Muscle layer of colon (tissue), 2 donors: ENCODE measurements around the gene TMEM92.

Experiments
- H3K27ac ChIP-seq: one replicate; pipeline ENCODE4 v1.7.0; 2013; ENCODE audit warnings: low read depth, mild to moderate bottlenecking, low read length, moderate library complexity
- H3K27me3 ChIP-seq, 2 donors: one replicate each; pipeline ENCODE4 v1.7.0; 2013; ENCODE audit warnings: low read length in 2 of 2, mild to moderate bottlenecking in 2 of 2; ENCODE audit not compliant: insufficient read depth in 2 of 2, control insufficient read depth in 1 of 2
- H3K36me3 ChIP-seq: one replicate; pipeline ENCODE4 v1.7.0; 2013; ENCODE audit warnings: mild to moderate bottlenecking, low read length; ENCODE audit not compliant: insufficient read depth
- H3K4me1 ChIP-seq: one replicate; pipeline ENCODE4 v1.7.0; 2013; ENCODE audit warnings: mild to moderate bottlenecking, low read length; ENCODE audit not compliant: insufficient read depth
- H3K4me3 ChIP-seq, 2 donors: one replicate each; pipeline ENCODE4 v1.7.0; 2013; ENCODE audit warnings: low read length in 2 of 2, low read depth in 1 of 2, mild to moderate bottlenecking in 1 of 2, moderate library complexity in 1 of 2
- H3K9ac ChIP-seq: one replicate; pipeline ENCODE4 v1.7.0; 2013; ENCODE audit warnings: low read length
- H3K9me3 ChIP-seq: one replicate; pipeline ENCODE4 v1.7.0; 2013; ENCODE audit warnings: mild to moderate bottlenecking, low read length
- donor health status: abdominal sarcoma.
- donor health status: Adenocarcinoma of cecum.

Gene TMEM92

DNA sequence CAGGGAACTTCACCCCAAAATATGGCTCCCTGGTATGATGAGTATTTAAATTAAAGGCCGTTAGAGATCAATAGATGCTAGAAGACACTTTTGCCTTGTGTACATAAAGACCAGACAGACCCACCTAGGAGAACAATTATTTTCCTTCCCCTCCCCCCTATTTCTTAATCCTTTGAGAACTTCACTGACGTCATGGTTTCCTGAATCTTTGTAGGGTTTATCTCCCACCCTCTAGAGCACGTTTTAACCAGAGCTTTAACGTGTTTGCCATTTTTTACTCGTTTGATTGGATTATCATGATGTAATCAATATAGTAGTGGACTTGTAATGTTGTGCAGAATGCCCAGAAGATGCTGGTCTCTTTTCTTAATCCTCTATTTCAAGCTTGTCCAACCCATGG is 48.8 kb downstream of the TMEM92 start:
- no peaks in the 10 kb centered on the region for H3K4me1 ChIP-seq
- H3K27me3 ChIP-seq = no peaks in the 10 kb centered on the region
- no peaks in the 10 kb centered on the region for H3K9me3 ChIP-seq
- H3K27ac ChIP-seq = no peak overlapping the region
- no peak overlapping the region for H3K4me3 ChIP-seq
- no peaks in the 10 kb centered on the region for H3K36me3 ChIP-seq
- no peak overlapping the region for H3K9ac ChIP-seq

DNA sequence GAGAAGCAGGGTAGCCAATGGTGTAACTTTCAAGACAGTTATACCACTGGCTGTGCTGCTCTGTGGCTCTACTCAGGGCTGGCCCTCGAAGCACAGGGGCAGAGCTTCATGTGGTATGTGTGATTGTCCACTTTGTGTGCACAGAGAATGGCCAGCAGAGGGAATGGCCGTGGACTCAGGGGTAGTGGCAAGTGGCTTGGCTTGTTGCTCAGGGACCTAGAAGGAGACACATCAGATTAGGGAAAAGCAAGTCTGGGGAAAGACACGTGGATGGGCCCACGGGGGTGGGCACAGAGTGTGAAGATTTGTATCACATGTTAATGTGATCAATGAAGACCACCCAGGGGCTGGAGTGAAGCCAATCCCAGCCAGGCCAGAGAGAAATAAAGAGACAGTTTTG is 51.6 kb downstream of the TMEM92 start:
- H3K27me3 ChIP-seq = no peaks in the 10 kb centered on the region
- no peak overlapping the region for H3K27ac ChIP-seq
- H3K4me1 ChIP-seq = no peaks in the 10 kb centered on the region
- no peak overlapping the region for H3K4me3 ChIP-seq
- H3K9ac ChIP-seq = no peak overlapping the region
- H3K36me3 ChIP-seq = no peaks in the 10 kb centered on the region
- no peaks in the 10 kb centered on the region for H3K9me3 ChIP-seq

DNA sequence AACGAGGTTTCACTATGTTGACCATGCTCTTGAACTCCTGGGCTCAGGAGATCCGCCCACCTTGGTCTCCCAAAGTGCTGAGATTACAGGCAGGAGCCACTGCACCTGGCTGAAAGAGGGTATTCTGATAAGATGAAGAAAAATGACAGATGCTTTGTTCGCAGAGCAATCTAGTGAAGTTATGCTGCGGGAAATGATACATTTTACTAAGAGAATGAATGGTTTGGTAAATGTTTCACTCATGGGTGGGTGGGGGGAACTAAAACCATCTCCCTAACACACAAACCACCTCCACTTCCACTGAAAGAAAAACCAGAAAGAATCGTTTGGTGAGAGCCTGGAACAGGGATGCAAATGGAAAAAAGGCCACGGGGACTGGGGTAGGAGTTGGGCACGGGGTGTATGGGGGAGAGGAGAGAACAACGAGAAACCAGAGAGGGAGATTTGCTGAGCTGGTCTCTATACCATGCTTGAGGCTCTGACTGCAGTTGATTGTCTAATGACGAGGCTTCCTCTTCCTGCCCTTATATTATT is 52.6 kb downstream of the TMEM92 start:
- no peak overlapping the region for H3K4me3 ChIP-seq
- H3K9ac ChIP-seq = no peak overlapping the region
- no peaks in the 10 kb centered on the region for H3K4me1 ChIP-seq
- H3K36me3 ChIP-seq = no peaks in the 10 kb centered on the region
- H3K27me3 ChIP-seq = no peaks in the 10 kb centered on the region
- no peaks in the 10 kb centered on the region for H3K9me3 ChIP-seq
- H3K27ac ChIP-seq = no peak overlapping the region

DNA sequence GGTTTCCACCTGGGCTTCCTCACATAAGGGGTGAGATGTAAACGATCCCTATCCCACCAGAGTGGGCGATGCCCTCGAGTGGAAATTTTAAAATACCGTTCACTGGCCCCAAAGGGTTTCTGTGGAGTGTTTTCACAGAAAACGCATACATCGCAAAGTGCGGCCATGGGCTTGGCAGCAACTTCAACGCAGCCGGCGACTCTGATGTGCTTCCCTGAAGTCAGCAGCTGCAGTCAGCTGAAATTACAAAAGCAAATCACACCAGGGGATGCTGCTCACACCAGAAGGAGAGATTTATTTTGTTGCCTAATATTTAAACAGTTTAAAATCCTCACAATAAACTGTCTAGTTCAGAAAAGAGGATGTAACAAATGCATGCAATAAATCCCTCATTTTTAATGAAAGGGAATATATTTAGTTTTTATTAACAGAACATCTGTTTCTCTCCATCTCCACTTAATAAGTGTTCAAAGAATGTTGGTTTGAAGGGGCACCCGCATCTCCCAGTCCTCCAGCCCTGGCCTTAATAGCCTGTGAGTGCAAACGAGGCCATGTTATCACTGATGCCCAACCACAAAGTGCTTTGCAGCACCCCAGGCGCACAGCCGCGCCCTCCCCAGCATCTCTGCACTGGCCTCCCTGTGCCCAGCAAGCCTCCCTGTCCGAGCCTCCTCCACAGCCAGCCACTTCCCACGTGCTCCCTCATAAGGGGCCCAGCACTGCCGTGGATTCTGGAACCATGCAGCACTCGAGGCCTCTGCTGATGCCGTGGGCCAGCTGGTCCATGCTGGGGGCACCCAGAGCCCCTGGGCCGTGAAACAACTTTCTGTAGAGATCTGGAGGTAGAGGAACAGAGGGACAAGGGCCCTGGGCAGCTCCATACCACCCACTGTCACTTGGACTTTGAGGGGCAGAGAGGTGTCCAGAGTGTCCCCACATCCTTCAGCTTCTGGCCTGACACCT is 54.4 kb downstream of the TMEM92 start:
- Histone ChIP-seq H3K9me3 (no peaks in the 10 kb centered on the region), H3K36me3 (no peaks in the 10 kb centered on the region), H3K27ac (no peak overlapping the region), H3K4me1 (no peaks in the 10 kb centered on the region), H3K4me3 (no peak overlapping the region), H3K27me3 (no peaks in the 10 kb centered on the region), H3K9ac (no peak overlapping the region)

DNA sequence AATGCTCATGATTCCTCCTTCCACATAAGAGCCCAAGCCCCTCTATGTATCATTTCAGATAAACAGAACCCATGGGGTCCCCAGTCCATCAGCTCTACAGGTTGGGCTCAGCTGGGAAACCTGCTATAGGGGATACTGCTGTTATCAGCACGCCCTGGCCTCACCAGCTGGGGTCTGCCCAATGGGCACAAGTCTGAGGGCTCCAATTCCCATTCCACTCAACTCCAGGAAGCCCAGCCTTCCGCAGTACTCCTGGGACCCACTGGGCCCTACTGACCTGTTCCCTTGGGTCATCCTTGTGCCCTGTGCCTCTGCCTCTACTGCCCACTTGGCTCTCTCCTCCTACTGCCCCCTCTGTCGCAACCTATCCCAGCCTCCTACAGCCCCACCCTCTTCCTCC is 55.5 kb downstream of the TMEM92 start:
- Histone ChIP-seq H3K4me1 (no peaks in the 10 kb centered on the region), H3K9me3 (no peaks in the 10 kb centered on the region), H3K4me3 (no peak overlapping the region), H3K27me3 (no peaks in the 10 kb centered on the region), H3K27ac (no peak overlapping the region), H3K36me3 (no peaks in the 10 kb centered on the region), H3K9ac (no peak overlapping the region)

DNA sequence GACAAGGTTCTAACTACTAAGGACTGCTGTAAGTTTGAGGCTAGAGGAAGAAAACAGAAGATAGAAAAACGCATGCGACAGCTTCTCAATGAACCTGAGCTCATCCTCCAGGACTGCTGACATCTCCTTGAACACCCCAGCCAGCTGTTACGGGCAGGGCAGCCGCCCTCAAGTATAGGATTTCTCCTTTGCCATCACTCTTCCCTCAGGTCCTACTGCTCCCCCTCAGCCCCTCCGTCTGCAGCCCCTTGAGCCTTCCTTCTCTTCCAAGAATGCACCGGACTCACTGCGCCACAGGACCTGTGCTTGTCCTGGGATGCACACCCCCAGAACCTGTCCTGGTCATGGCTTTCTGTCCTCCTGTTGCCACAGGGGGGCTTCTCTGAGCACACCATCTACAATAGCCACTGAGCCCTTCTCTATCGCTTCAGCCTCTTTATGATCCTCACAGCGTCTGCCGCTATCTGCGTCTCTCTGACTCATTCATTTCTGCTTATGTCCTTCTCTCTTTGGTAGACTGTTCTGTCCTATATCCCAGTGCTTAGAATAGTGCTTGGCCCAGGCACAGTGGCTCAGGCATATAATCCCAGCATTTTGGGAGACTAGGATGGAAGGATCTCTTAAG is 56.0 kb downstream of the TMEM92 start:
- Histone ChIP-seq H3K9ac (no peak overlapping the region), H3K9me3 (no peaks in the 10 kb centered on the region), H3K4me1 (no peaks in the 10 kb centered on the region), H3K4me3 (no peak overlapping the region), H3K36me3 (no peaks in the 10 kb centered on the region), H3K27me3 (no peaks in the 10 kb centered on the region), H3K27ac (no peak overlapping the region)
